NB4 (cell line): ENCODE data around the gene NCOA3.

Source experiments
- MYC ChIP-seq: IDR thresholded peaks from 2 replicates; pipeline ENCODE4 v1.6.1; 2011; ENCODE audit warnings: low read depth, low read length
- POLR2A ChIP-seq: IDR thresholded peaks from 2 replicates; pipeline ENCODE4 v1.6.1; 2011; ENCODE audit warnings: mild to moderate bottlenecking; ENCODE audit not compliant: insufficient read length; ENCODE audit errors: extremely low read depth
- TF ChIP-seq, protein P1 (sequence below): IDR thresholded peaks from one replicate; pipeline ENCODE4 v1.5.1; 2012; ENCODE audit warnings: low read depth, low read length
- TF ChIP-seq, protein P2 (sequence below): IDR thresholded peaks from 2 replicates; pipeline ENCODE4 v1.6.1; 2011; ENCODE audit warnings: low read depth, low read length

DNA sequence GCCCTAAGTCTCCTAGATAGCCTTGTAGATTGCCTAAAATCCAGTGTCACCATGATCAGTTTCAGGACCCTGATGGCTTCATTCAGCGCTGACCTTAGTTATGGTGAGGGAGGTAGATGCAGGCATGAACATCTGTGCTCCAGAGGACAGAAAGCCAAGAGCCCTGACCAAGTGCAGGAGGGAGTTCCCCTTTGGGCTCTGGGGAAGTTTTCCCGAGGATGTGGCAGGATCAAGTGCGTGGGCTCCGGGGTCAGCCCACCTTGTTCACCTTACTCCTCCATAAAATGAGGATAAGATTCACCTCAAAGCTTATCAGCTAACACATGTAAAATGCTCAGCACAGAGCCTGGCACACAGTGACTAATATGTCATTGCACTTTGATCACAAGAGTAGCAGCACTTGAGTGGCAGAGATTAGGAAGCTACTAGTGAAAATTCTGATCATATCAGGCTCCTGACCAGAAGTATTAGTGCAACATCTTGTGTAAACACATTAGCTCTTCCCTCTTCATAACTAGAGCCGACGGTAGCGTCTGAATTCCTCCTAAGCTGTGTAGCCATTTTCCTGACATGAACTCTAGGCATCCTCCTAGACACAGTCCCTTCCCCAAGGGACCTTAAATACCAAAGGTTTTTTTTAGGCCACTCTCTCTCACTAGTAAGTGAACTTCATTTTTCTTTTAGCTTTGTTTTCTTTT is 158.4 kb downstream of the NCOA3 start:
- TF ChIP-seq, protein P1, sequence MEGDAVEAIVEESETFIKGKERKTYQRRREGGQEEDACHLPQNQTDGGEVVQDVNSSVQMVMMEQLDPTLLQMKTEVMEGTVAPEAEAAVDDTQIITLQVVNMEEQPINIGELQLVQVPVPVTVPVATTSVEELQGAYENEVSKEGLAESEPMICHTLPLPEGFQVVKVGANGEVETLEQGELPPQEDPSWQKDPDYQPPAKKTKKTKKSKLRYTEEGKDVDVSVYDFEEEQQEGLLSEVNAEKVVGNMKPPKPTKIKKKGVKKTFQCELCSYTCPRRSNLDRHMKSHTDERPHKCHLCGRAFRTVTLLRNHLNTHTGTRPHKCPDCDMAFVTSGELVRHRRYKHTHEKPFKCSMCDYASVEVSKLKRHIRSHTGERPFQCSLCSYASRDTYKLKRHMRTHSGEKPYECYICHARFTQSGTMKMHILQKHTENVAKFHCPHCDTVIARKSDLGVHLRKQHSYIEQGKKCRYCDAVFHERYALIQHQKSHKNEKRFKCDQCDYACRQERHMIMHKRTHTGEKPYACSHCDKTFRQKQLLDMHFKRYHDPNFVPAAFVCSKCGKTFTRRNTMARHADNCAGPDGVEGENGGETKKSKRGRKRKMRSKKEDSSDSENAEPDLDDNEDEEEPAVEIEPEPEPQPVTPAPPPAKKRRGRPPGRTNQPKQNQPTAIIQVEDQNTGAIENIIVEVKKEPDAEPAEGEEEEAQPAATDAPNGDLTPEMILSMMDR: no peak
- no peak for TF ChIP-seq POLR2A
- TF ChIP-seq, protein P2, sequence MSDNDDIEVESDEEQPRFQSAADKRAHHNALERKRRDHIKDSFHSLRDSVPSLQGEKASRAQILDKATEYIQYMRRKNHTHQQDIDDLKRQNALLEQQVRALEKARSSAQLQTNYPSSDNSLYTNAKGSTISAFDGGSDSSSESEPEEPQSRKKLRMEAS: no peak
- no peak for TF ChIP-seq MYC
